DND-41 (cell line): ENCODE data around the gene PPM1N.

ENCODE experiments used
- EZH2 ChIP-seq: IDR thresholded peaks from 3 replicates; pipeline ENCODE4 v1.6.1; 2012; ENCODE audit warnings: borderline replicate concordance, low read depth, mild to moderate bottlenecking, moderate library complexity, low read length, inconsistent platforms; ENCODE audit not compliant: severe bottlenecking
- TF ChIP-seq, protein P1 (sequence below): IDR thresholded peaks from 2 replicates; pipeline ENCODE4 v1.5.1; 2012; ENCODE audit warnings: borderline replicate concordance, low read length, moderate library complexity, mild to moderate bottlenecking; ENCODE audit not compliant: poor library complexity, severe bottlenecking; ENCODE audit errors: extremely low read depth

DNA sequence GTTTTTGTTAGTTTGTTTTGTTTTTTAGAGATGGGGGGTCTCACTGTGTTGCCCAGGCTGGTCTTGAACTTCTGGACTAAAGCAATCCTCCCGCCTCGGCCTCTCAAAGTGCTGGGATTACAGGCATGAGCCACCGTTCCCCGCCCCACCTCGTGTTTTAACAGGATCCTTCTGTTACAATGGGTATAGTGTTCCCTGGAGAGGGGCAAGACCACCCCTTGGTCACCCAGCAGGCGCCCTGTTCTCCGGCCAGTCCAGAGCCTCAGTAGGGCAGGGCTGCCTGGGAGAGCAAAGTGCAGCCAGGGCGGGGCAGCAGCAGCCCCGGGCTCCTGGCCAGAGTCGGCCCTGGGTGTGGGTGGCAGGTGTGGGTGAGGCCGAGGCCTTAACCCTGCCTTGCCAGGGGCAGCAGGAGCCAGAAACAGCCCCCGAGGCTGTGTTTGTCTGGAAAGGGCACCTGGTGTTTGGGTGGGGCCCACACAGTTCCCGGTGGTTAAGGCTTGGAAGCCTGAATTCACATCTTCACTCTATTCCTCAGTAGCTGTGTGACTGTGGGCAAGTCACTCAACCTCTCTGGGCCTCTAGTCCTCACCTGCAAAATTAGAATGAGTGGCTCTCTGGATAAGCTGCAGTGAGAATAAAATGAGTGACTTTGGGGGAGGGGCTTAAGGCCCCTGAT lies 16.3 kb downstream of the PPM1N start:
- TF ChIP-seq, protein P1, sequence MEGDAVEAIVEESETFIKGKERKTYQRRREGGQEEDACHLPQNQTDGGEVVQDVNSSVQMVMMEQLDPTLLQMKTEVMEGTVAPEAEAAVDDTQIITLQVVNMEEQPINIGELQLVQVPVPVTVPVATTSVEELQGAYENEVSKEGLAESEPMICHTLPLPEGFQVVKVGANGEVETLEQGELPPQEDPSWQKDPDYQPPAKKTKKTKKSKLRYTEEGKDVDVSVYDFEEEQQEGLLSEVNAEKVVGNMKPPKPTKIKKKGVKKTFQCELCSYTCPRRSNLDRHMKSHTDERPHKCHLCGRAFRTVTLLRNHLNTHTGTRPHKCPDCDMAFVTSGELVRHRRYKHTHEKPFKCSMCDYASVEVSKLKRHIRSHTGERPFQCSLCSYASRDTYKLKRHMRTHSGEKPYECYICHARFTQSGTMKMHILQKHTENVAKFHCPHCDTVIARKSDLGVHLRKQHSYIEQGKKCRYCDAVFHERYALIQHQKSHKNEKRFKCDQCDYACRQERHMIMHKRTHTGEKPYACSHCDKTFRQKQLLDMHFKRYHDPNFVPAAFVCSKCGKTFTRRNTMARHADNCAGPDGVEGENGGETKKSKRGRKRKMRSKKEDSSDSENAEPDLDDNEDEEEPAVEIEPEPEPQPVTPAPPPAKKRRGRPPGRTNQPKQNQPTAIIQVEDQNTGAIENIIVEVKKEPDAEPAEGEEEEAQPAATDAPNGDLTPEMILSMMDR, result no peak
- no peak for TF ChIP-seq EZH2
